Progenitor cell of endocrine pancreas (in vitro differentiated cells): ENCODE measurements around the gene CYB561. TPM values are rescaled to one million over a fixed set of nuclear protein-coding genes. Genes with fewer than 3 reads are reported as not detected.

ENCODE experiments used
- DNase-seq: peaks from one replicate; pipeline ENCODE4 v3.0.0; 2021; ENCODE audit warnings: low spot score; ENCODE audit not compliant: unreplicated experiment
- H3K27ac Mint-ChIP-seq: 2 replicates; pipeline ENCODE4 v1.8.0; 2021; ENCODE audit warnings: mild to moderate bottlenecking, moderate library complexity, mixed read lengths
- H3K27me3 Mint-ChIP-seq: 2 replicates; pipeline ENCODE4 v1.8.0; 2021; ENCODE audit warnings: mixed read lengths
- H3K36me3 Mint-ChIP-seq: 2 replicates; pipeline ENCODE4 v1.8.0; 2022; ENCODE audit warnings: mixed read lengths; ENCODE audit not compliant: insufficient read depth
- H3K4me1 Mint-ChIP-seq: 2 replicates; pipeline ENCODE4 v1.8.0; 2021; ENCODE audit warnings: low read depth, mixed read lengths
- H3K4me3 Mint-ChIP-seq: 2 replicates; pipeline ENCODE4 v1.8.0; 2021; ENCODE audit warnings: low read depth, mild to moderate bottlenecking, moderate library complexity, mixed read lengths
- H3K9me3 Mint-ChIP-seq: 2 replicates; pipeline ENCODE4 v1.8.0; 2021; ENCODE audit warnings: low read depth, mixed read lengths
- total RNA-seq: library from RNA; stranded (reverse); gene quantifications from 2 replicates; pipeline ENCODE4 v1.2.1, GENCODE V29; 2021
- TF ChIP-seq, protein P1 (sequence below): fragments of 200-600 bp; sonication (generic); IDR thresholded peaks from one replicate; pipeline ENCODE4 v1.5.0; 2021; ENCODE audit warnings: antibody characterized with exemption, mild to moderate bottlenecking; ENCODE audit not compliant: unreplicated experiment

Gene CYB561
- total RNA-seq, 1 donor from 2014 or later: 34.5 TPM

- DNase-seq: no peak
Measured at GRCh38 chr17:63421681-63422645, 24.1 kb downstream of the CYB561 start.

DNA sequence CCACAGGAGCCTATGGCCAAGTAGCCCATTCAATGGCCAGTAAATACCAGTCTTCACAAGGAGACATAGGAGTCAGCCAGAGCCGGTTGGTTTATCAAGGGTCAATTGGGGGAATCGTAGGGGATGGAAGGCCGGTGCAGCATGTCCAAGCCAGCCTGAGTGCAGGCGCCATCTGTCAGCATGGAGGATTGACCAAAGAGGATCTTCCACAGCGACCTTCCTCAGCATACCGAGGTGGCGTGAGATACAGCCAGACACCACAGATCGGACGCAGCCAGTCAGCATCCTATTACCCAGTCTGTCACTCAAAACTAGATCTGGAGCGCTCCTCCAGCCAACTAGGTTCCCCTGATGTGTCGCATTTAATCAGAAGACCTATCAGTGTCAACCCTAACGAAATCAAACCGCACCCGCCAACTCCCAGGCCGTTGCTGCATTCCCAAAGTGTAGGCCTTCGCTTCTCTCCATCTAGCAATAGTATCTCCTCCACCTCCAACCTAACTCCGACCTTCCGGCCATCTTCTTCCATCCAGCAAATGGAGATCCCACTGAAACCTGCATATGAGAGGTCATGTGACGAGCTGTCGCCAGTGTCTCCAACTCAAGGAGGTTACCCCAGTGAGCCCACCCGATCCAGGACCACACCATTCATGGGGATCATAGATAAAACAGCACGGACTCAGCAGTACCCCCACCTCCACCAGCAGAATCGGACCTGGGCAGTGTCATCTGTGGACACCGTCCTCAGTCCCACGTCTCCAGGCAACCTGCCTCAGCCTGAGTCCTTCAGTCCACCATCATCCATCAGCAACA, 25.0 kb downstream of the CYB561 start:
- TF ChIP-seq, protein P1, sequence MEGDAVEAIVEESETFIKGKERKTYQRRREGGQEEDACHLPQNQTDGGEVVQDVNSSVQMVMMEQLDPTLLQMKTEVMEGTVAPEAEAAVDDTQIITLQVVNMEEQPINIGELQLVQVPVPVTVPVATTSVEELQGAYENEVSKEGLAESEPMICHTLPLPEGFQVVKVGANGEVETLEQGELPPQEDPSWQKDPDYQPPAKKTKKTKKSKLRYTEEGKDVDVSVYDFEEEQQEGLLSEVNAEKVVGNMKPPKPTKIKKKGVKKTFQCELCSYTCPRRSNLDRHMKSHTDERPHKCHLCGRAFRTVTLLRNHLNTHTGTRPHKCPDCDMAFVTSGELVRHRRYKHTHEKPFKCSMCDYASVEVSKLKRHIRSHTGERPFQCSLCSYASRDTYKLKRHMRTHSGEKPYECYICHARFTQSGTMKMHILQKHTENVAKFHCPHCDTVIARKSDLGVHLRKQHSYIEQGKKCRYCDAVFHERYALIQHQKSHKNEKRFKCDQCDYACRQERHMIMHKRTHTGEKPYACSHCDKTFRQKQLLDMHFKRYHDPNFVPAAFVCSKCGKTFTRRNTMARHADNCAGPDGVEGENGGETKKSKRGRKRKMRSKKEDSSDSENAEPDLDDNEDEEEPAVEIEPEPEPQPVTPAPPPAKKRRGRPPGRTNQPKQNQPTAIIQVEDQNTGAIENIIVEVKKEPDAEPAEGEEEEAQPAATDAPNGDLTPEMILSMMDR: no peak

More at GRCh38 chr17:63421681-63422645, 24.1 kb downstream of the CYB561 start:
- Mint-ChIP-seq H3K9me3 (no peaks in the 10 kb centered on the region), H3K27me3 (peaks cover 4% of the 10 kb centered on the region), H3K4me1 (no peaks in the 10 kb centered on the region), H3K27ac (no peak overlapping the region), H3K4me3 (no peak overlapping the region), H3K36me3 (peaks cover 7% of the 10 kb centered on the region)
- TF ChIP-seq, protein P1: no peak

GRCh38 chr17:63419949-63420867, 25.9 kb downstream of the CYB561 start:
- no peak for DNase-seq
- Mint-ChIP-seq H3K4me3 (no peak overlapping the region), H3K9me3 (no peaks in the 10 kb centered on the region), H3K36me3 (peaks cover 7% of the 10 kb centered on the region), H3K27ac (no peak overlapping the region), H3K4me1 (no peaks in the 10 kb centered on the region), H3K27me3 (no peaks in the 10 kb centered on the region)
- TF ChIP-seq, protein P1: no peak

More for the DNA sequence above, 25.0 kb downstream of the CYB561 start:
- DNase-seq: no peak
- Mint-ChIP-seq H3K27me3 (peaks cover under 1% of the 10 kb centered on the region), H3K4me1 (no peaks in the 10 kb centered on the region), H3K36me3 (peaks cover 7% of the 10 kb centered on the region), H3K27ac (no peak overlapping the region), H3K9me3 (no peaks in the 10 kb centered on the region), H3K4me3 (no peak overlapping the region)

DNA sequence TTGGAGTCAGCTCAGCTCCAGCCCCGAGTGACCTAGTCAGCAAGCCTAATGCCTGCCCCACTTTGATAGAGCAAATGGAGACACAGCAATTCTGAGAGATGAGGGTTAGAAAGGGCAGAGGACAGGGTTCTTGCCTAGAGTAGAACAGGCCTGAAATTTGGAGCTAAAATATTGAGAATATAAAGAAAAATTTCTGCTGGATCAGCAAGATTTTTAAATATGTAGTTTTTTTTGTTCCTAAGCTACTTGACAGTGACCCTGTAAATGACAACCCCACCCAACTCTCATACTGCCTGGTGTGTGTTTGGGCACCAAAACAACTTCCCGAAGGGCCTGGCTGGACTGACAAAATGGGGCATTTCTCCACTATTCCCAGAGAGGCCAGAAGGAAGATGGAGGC, 26.7 kb downstream of the CYB561 start:
- TF ChIP-seq, protein P1: no peak
- Mint-ChIP-seq H3K27me3 (no peaks in the 10 kb centered on the region), H3K27ac (no peak overlapping the region), H3K4me1 (no peaks in the 10 kb centered on the region), H3K36me3 (peaks cover 7% of the 10 kb centered on the region), H3K4me3 (no peak overlapping the region), H3K9me3 (no peaks in the 10 kb centered on the region)
- no peak for DNase-seq
